DMS114 treated with DMSO at 0.1 percent for 48 hours (cell line): Measurements from ENCODE around the gene TMEM247.
"Not testable (repeated sequence)": the region's sequence is repeated elsewhere in the genome, so short reads cannot be mapped to it uniquely, and the experiment has no call there.

Experiments used
- DNase-seq: peaks from one replicate; lab custom pipeline; 2025; ENCODE audit not compliant: unreplicated experiment; lab: John Stamatoyannopoulos, UW

The TMEM247 gene

GRCh38 chr2:46509804-46510203, 30.4 kb downstream of the TMEM247 start:
- no peak for DNase-seq

- no peak for DNase-seq
These were observed 31.3 kb downstream of the TMEM247 start for GRCh38 chr2:46510598-46511177.

- DNase-seq: no peak
These were observed 32.8 kb downstream of the TMEM247 start for GRCh38 chr2:46512185-46512584.

- no peak for DNase-seq
These were observed 35.4 kb downstream of the TMEM247 start for GRCh38 chr2:46514738-46515137.

- DNase-seq: no peak
These were observed 38.1 kb downstream of the TMEM247 start for GRCh38 chr2:46517485-46517884.

GRCh38 chr2:46518861-46519260, 39.5 kb downstream of the TMEM247 start:
- no peak for DNase-seq

- no peak for DNase-seq
These were observed 39.9 kb downstream of the TMEM247 start for GRCh38 chr2:46519265-46519664.

- DNase-seq: no peak
These were observed 40.9 kb downstream of the TMEM247 start for GRCh38 chr2:46520130-46520711.

GRCh38 chr2:46521215-46521683, 41.9 kb downstream of the TMEM247 start:
- DNase-seq: no peak

GRCh38 chr2:46522385-46522784, 43.0 kb downstream of the TMEM247 start:
- not testable (repeated sequence) for DNase-seq

- no peak for DNase-seq
These were observed 46.3 kb downstream of the TMEM247 start for GRCh38 chr2:46525522-46526155.

- DNase-seq: no peak
These were observed 49.5 kb downstream of the TMEM247 start for GRCh38 chr2:46528880-46529279.

GRCh38 chr2:46530639-46531038, 51.3 kb downstream of the TMEM247 start:
- DNase-seq: no peak

GRCh38 chr2:46531863-46532262, 52.5 kb downstream of the TMEM247 start:
- no peak for DNase-seq
